DMS53 treated with DMSO at 0.1 percent for 48 hours (cell line): Measurements from ENCODE around the gene DACH1.

ENCODE experiments used
- DNase-seq: peaks from one replicate; lab custom pipeline; 2025; ENCODE audit not compliant: unreplicated experiment; lab: John Stamatoyannopoulos, UW

DACH1 gene

DNA sequence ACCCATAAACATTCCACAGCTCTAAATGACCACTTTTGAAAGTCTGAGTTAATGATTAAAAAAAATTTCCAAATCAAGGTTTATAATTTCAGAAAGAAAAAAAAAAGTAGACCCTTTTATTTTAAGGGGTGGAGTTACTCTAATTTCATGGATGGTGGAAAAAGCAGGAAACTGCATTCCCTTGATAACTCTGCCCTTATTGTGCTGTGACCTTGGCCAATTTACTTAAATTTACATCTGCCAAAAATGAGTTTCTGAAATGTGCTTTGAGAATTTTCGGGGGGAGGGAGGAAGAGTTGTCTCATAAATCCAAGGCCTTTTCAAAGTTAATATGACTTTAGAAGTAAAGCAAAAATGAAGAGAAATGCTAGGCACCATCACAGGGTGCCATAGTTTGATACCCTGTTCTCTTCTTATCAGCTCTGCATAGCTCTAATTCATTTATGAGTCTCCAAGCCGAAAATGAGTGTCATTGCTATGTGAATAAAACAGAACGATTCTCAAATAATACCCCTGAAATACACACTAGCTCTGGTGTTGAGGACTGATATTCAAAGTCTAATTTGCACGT is 367.0 kb downstream of the DACH1 start:
- no peak for DNase-seq

DNA sequence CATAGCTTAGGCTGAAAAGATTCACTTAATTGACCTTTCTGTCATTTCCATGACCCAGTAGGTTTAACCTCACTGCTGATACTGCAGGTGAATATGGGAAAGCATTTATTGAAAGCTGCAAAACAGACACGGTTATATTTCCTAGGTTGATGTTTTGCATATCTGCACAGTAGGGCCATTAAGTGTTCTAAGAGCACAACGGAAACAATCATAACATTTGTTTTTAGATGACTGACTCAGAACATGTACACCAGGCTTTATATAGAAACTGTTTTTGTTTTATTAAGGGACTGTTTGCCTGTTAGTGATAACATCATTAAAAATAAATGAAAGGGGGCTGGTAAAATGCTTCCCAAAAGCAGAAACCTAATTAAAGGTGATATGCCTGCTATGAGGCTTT is 367.8 kb downstream of the DACH1 start:
- DNase-seq: no peak

GRCh38 chr13:71493189-71493588 is 373.8 kb downstream of the DACH1 start:
- no peak for DNase-seq

DNA sequence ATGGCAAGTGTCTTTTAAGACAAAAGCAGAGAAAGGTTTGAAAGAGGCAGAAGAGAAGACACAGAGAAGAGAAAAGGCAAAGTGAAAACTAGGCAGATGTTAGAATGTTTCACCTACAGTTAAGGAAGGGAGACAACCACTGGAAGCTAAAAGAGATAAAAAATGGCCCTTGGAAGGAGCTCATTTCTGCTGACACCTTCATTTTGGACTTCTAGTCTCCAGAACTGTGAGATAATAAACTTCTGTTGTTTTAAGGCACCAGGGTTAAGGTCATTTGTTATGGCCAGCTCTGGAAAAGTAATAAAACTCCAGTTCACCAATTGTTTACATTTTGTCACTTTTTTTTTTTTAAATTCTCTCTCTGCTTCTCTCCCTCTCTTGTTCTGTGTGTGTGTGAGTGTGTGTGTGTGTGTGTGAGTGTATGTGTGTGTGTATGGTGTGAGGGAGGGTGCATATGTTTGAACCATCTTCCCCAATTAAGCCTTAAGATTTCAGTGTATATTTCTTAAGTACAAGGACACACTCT is 374.6 kb downstream of the DACH1 start:
- DNase-seq: no peak

- DNase-seq: no peak
These were observed 376.0 kb downstream of the DACH1 start for GRCh38 chr13:71491010-71491409.

GRCh38 chr13:71489041-71489440 is 378.0 kb downstream of the DACH1 start:
- no peak for DNase-seq

DNA sequence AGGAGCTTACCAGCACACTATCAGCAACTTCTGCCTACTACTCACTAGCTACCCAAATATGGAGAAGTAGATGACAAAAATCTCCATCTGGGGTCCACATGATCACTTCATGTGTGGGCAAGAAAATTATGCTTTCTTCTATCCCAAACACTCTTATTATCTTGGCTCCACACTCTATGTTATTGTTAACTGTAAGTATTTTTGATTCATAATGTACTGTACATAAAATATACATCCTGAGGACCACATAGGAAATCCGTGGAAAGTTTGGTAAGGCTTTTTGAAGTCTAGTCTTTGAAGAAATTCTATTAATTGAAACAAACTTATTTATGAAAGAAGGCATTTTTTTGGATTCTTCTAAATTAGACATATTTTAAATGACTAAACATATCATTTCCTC is 378.8 kb downstream of the DACH1 start:
- no peak for DNase-seq

GRCh38 chr13:71485913-71486312 is 381.1 kb downstream of the DACH1 start:
- no peak for DNase-seq

DNA sequence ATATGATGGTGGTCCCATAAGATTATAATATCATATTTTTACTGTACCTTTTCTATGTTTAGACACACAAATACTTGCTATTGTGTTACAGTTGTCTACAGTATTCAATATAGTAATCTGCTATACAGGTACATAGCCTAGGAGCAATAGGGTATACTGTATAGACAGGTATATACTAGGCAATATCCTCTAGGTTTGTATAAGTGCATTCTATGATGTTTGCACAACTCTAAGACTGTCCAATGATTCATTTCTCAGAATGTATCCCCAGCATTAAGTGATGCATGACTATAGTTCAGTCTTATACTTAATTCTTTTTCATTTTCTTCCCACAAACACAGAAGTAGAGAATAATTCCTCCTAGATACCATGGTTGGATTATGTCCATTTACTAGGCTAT is 383.3 kb downstream of the DACH1 start:
- no peak for DNase-seq

- DNase-seq: no peak
These were observed 385.5 kb downstream of the DACH1 start for GRCh38 chr13:71481501-71481900.

GRCh38 chr13:71481046-71481445 is 386.0 kb downstream of the DACH1 start:
- no peak for DNase-seq

DNA sequence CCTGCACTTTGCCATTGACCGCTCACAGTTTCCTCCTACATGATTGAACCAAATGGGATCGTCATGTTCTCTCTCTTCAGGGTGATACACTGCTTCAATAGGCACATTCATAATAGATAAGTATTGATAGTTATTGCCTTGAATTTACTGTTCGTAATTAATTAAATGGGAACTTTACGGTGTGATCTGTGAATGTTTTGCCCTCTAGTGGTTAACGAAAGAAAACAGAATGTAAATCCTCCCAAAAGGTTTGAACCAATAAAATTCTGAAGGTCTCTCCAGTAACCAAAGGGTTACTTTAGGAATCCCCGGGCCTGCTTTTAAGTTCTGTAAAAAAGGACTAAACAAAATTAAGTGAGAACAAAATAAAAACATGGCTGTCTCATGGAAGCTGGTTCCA is 389.3 kb downstream of the DACH1 start:
- DNase-seq: no peak

GRCh38 chr13:71474936-71475335 is 392.1 kb downstream of the DACH1 start:
- DNase-seq: no peak

DNA sequence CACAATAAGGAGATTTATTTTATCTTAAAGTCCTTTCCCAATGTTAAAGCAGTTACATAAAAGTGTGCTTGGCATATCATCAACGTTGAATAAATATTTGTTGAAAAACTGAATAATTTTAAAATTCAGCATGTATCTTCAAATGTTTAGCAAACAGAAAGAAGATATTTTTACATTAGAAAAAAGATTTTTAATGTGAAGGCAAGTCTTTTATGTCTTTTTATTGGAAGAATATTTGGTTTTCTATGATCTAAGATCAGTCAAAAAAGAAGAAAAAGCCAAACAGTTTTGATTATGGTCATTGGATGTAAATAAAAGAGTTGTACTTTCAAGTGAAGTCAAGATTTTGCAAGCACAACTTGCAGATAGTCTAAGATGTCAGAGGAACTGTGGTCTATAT is 397.4 kb downstream of the DACH1 start:
- DNase-seq: no peak

GRCh38 chr13:71464686-71465085 is 402.3 kb downstream of the DACH1 start:
- DNase-seq: no peak

DNA sequence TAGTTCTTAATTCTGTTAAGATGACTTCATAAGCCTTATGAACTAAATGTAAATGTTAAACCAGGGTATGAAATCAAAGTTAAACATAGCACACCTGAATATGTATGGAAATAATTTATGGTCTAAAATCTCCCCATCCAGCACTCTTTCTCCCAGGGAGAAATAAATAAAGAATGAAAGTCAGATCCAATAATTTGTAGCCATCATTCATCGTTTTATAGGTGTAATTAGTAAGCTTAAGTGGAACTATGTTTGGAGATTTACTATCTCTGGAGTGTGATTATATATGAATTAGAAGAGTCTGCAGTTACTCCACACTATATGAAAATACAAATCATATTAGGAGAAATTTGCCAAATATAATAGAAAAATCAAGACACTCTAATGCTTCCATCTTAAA is 405.1 kb downstream of the DACH1 start:
- DNase-seq: no peak

GRCh38 chr13:71460211-71460610 is 406.8 kb downstream of the DACH1 start:
- no peak for DNase-seq

- no peak for DNase-seq
These were observed 407.3 kb downstream of the DACH1 start for GRCh38 chr13:71459708-71460107.

GRCh38 chr13:71457645-71458044 is 409.4 kb downstream of the DACH1 start:
- DNase-seq: no peak

DNA sequence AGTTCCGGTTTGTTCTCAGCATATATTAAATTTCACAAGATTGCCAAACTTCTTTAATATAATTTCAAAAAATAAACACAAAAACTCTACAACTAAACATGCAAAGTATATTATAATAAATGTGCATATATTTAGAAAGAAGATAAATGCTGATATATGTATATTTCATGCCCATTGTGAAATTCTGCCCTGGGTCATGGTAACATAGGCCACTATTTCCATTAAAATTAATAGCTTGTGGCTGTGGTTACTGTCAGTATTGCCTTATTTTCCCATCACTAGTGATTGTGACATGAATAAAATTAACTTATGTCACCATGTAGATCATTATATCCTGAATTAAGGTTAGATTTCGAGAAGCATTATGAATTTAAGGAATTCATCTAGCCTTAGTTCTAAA is 410.9 kb downstream of the DACH1 start:
- no peak for DNase-seq

DNA sequence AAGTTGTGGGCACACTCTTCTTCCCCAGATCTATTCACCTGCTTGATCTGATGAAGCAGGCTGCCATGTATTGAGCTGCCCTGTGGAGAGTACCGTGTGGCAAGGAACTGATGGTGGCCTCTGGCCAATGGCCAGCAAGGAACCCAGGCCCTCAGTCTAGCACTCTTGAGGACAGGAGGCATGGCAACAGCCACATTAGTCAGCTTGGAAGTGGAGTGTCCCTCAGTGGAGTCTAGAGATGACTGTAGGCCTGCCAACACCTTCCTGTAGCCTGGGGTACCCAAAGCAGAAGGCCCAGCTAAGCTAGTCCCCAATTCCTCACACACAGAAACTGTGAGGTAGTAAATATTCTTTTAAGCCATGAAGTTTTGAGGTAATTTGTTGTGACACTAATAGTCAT is 412.5 kb downstream of the DACH1 start:
- DNase-seq: no peak

GRCh38 chr13:71448080-71448630 is 418.8 kb downstream of the DACH1 start:
- DNase-seq: no peak

- DNase-seq: no peak
These were observed 429.3 kb downstream of the DACH1 start for GRCh38 chr13:71437704-71438103.
